ENCODE results near the gene P2RY2.

DNA sequence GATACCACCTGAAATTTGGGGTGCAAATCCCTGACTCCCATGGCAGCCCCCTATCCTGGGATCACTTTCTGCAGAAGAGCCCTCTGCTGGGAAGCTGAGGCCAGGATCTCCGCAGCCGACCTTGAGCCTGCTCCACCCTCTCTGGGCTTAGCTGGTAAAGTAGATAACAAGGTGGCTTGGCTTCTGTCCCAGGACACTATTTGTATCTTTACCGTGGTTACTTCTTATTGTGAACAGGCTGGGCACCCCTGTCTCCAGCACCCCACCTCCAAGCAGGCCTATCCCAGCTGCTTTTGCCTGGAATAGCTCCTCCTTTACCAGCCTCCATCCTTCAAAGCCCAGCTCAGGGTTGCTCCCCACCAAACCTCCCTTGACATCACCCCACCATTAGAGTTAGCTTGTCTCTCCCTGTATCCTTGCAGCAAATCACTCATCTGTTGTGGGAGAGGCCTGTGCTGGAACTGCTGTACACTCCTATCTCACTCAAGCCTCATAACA is 35.2 kb upstream of the P2RY2 start:
- TF ChIP-seq POLR2A (IDR thresholded peaks at IDR 0.05) (no peak), CTCF (IDR thresholded peaks at IDR 0.05) (no peak), POLR2AphosphoS5 (IDR thresholded peaks at IDR 0.05) (no peak)
